Measurements from ENCODE around the gene SEMA7A.

Gene SEMA7A

GRCh38 chr15:74430510-74430951 is 3.2 kb downstream of the SEMA7A start:
- no peak for DNase-seq (ENCODE audit: low read depth in 2 of 2)

- no peak for DNase-seq (ENCODE audit: low read depth in 2 of 2)
Observed at GRCh38 chr15:74429781-74430400, 3.9 kb downstream of the SEMA7A start.

GRCh38 chr15:74428970-74429780 is 4.6 kb downstream of the SEMA7A start:
- DNase-seq (ENCODE audit: low read depth in 2 of 2): no peak

GRCh38 chr15:74428442-74428787 is 5.3 kb downstream of the SEMA7A start:
- no peak for DNase-seq (ENCODE audit: low read depth in 2 of 2)

- DNase-seq (ENCODE audit: low read depth in 2 of 2): no peak
Observed at GRCh38 chr15:74427607-74428441, 5.9 kb downstream of the SEMA7A start.

GRCh38 chr15:74426404-74427281 is 7.1 kb downstream of the SEMA7A start:
- DNase-seq (ENCODE audit: low read depth in 2 of 2): no peak

GRCh38 chr15:74425630-74426029 is 8.1 kb downstream of the SEMA7A start:
- no peak for DNase-seq (ENCODE audit: low read depth in 2 of 2)

GRCh38 chr15:74424901-74425528 is 8.7 kb downstream of the SEMA7A start:
- no peak for DNase-seq (ENCODE audit: low read depth in 2 of 2)

- DNase-seq (ENCODE audit: low read depth in 2 of 2): no peak
Observed at GRCh38 chr15:74423431-74424257, 10.1 kb downstream of the SEMA7A start.

GRCh38 chr15:74422652-74423430 is 10.9 kb downstream of the SEMA7A start:
- DNase-seq (ENCODE audit: low read depth in 2 of 2): no peak

- DNase-seq (ENCODE audit: low read depth in 2 of 2): no peak
Observed at GRCh38 chr15:74422265-74422651, 11.5 kb downstream of the SEMA7A start.

- no peak for DNase-seq (ENCODE audit: low read depth in 2 of 2)
Observed at GRCh38 chr15:74421302-74422245, 12.2 kb downstream of the SEMA7A start.

- no peak for DNase-seq (ENCODE audit: low read depth in 2 of 2)
Observed at GRCh38 chr15:74420193-74420905, 13.4 kb downstream of the SEMA7A start.

GRCh38 chr15:74419432-74419831 is 14.3 kb downstream of the SEMA7A start:
- DNase-seq (ENCODE audit: low read depth in 2 of 2): no peak

- DNase-seq (ENCODE audit: low read depth in 2 of 2): no peak
Observed at GRCh38 chr15:74418575-74419338, 15.0 kb downstream of the SEMA7A start.

GRCh38 chr15:74417670-74418069 is 16.1 kb downstream of the SEMA7A start:
- DNase-seq (ENCODE audit: low read depth in 2 of 2): no peak

GRCh38 chr15:74417225-74417624 is 16.5 kb downstream of the SEMA7A start:
- DNase-seq (ENCODE audit: low read depth in 2 of 2): no peak

All from stimulated activated CD8-positive, alpha-beta memory T cell treated with anti-CD3 and anti-CD28 coated beads, Interleukin-7, amount 100 ng/mL, for 1 hour (primary cell).